H1 (cell line): ENCODE measurements around the gene SNRPB2. TPM values are rescaled to one million over a fixed set of nuclear protein-coding genes. Genes with fewer than 3 reads are reported as not detected.

Source experiments
- CTCF ChIA-PET: fragments of 300-600 bp; sonication (Branson Sonifier 250); formaldehyde crosslinking; loops from one replicate; lab custom pipeline; 2021; ENCODE audit not compliant: partially characterized antibody; lab: Charles Lee
- POLR2A ChIA-PET: fragments of 300-600 bp; sonication (Branson Sonifier 250); formaldehyde crosslinking; loops from one replicate; lab custom pipeline; 2021; ENCODE audit warnings: inconsistent platforms; ENCODE audit not compliant: partially characterized antibody; lab: Charles Lee
- DNase-seq, 2 experiments: peaks; one replicate each; pipeline versions ENCODE4 v3.0.0 to v3.0.0-alpha.2; 2010 to 2022; ENCODE audit warnings: low spot score in 2 of 2, low read depth in 1 of 2, mixed read lengths in 1 of 2
- FAIRE-seq: peaks from 2 replicates; lab custom pipeline; 2011; peaks lifted over from hg19 to GRCh38; lab: Jason Lieb, UNC
- H2AFZ ChIP-seq: 2 replicates; pipeline ENCODE4 v1.8.1; 2012; ENCODE audit warnings: low read length, inconsistent platforms
- H2AK5ac ChIP-seq: 2 replicates; pipeline ENCODE4 v1.6.1; 2013; ENCODE audit warnings: low read depth, low read length
- H2BK120ac ChIP-seq: replicated peaks from 2 replicates; pipeline ENCODE3; 2013; ENCODE audit warnings: low read depth, low read length, inconsistent platforms
- H2BK12ac ChIP-seq: 2 replicates; pipeline ENCODE4 v1.6.1; 2013; ENCODE audit warnings: low read depth, low read length
- H2BK15ac ChIP-seq: 2 replicates; pipeline ENCODE4 v1.6.1; 2013; ENCODE audit warnings: low read length
- H2BK20ac ChIP-seq: 2 replicates; pipeline ENCODE4 v1.6.1; 2013; ENCODE audit warnings: low read length
- H2BK5ac ChIP-seq: 2 replicates; pipeline ENCODE4 v1.6.1; 2013; ENCODE audit warnings: low read depth, low read length
- H3K14ac ChIP-seq: 2 replicates; pipeline ENCODE4 v1.6.1; 2013; ENCODE audit warnings: inconsistent platforms; ENCODE audit not compliant: insufficient read length
- H3K18ac ChIP-seq: 2 replicates; pipeline ENCODE4 v1.6.1; 2013; ENCODE audit warnings: low read length; ENCODE audit errors: extremely low read depth
- H3K23ac ChIP-seq: 2 replicates; pipeline ENCODE4 v1.6.1; 2013; ENCODE audit warnings: inconsistent platforms; ENCODE audit not compliant: insufficient read length
- H3K23me2 ChIP-seq: 2 replicates; pipeline ENCODE4 v1.6.1; 2013; ENCODE audit warnings: low read depth, low read length
- H3K27ac ChIP-seq: 2 replicates; pipeline ENCODE4 v1.6.1; 2011; ENCODE audit warnings: low read depth, low read length, inconsistent platforms
- H3K27me3 ChIP-seq, 4 experiments: replicated peaks in 1 of 4; 1 replicate in 1 of 4; 2 replicates in 3 of 4; pipeline versions ENCODE4 v1.6.1 to v1.8.1; 2011 to 2013; ENCODE audit warnings: low read length in 3 of 4, mild to moderate bottlenecking in 3 of 4, inconsistent platforms in 2 of 4, mixed read lengths in 2 of 4, moderate library complexity in 1 of 4; ENCODE audit not compliant: control insufficient read depth in 3 of 4, insufficient read depth in 3 of 4; ENCODE audit errors: extremely low read depth in 1 of 4
- H3K36me3 ChIP-seq, 4 experiments: 2 replicates each; pipeline versions ENCODE4 v1.6.1 to v1.8.1; 2011 to 2013; ENCODE audit warnings: mild to moderate bottlenecking in 4 of 4, low read length in 3 of 4, moderate library complexity in 2 of 4, control low read depth in 1 of 4, inconsistent platforms in 1 of 4; ENCODE audit not compliant: insufficient read depth in 4 of 4, control insufficient read depth in 2 of 4
- H3K4ac ChIP-seq: replicated peaks from 2 replicates; pipeline ENCODE3; 2013; ENCODE audit warnings: low read length, low read depth, mixed read lengths, inconsistent platforms; ENCODE audit not compliant: insufficient read length
- H3K4me1 ChIP-seq, 4 experiments: replicated peaks in 1 of 4; 1 replicate in 1 of 4; 2 replicates in 3 of 4; pipeline versions ENCODE4 v1.6.1 to v1.8.1; 2011 to 2013; ENCODE audit warnings: low read length in 3 of 4, inconsistent platforms in 2 of 4, mixed read lengths in 1 of 4; ENCODE audit not compliant: insufficient read depth in 4 of 4, control insufficient read depth in 3 of 4
- H3K4me2 ChIP-seq, 2 experiments: 2 replicates each; pipeline versions ENCODE4 v1.6.1 to v1.8.1; 2011 to 2013; ENCODE audit warnings: low read depth in 2 of 2, low read length in 2 of 2, control low read depth in 1 of 2, inconsistent platforms in 1 of 2, mild to moderate bottlenecking in 1 of 2; ENCODE audit not compliant: insufficient read depth in 1 of 2
- H3K4me3 ChIP-seq, 4 experiments: fragments of 200-600, 300-600 bp in 1 of 4; sonication (generic), shearing (Covaris generic), sonication (Bioruptor Twin) in 1 of 4; 2 replicates each; pipeline versions ENCODE4 v1.5.1 to v1.8.1; 2011 to 2016; ENCODE audit warnings: low read length in 4 of 4, low read depth in 3 of 4, control low read depth in 2 of 4, inconsistent platforms in 2 of 4, mild to moderate bottlenecking in 2 of 4, mixed read lengths in 1 of 4, moderate library complexity in 1 of 4; ENCODE audit not compliant: insufficient read depth in 2 of 4; ENCODE audit errors: extremely low read depth in 1 of 4
- H3K56ac ChIP-seq: replicated peaks from 2 replicates; pipeline ENCODE3; 2013; ENCODE audit warnings: low read depth, mild to moderate bottlenecking, mixed read lengths, low read length, inconsistent platforms; ENCODE audit not compliant: insufficient read length
- H3K79me1 ChIP-seq: 2 replicates; pipeline ENCODE4 v1.6.1; 2013; ENCODE audit warnings: low read depth, low read length, control low read depth
- H3K79me2 ChIP-seq, 2 experiments: 2 replicates each; pipeline versions ENCODE4 v1.6.1 to v1.8.1; 2012 to 2013; ENCODE audit warnings: low read length in 2 of 2, mild to moderate bottlenecking in 2 of 2, inconsistent platforms in 1 of 2; ENCODE audit not compliant: insufficient read depth in 2 of 2, control insufficient read depth in 1 of 2
- H3K9ac ChIP-seq, 4 experiments: replicated peaks in 1 of 4; 1 replicate in 1 of 4; 2 replicates in 3 of 4; pipeline versions ENCODE4 v1.6.1 to v1.8.1; 2011 to 2013; ENCODE audit warnings: low read depth in 3 of 4, low read length in 3 of 4, control low read depth in 2 of 4, mild to moderate bottlenecking in 2 of 4, moderate library complexity in 2 of 4, inconsistent platforms in 1 of 4; ENCODE audit errors: extremely low read depth in 1 of 4
- H3K9me3 ChIP-seq, 2 experiments: 2 replicates each; pipeline versions ENCODE4 v1.6.1 to v1.8.1; 2012 to 2013; ENCODE audit warnings: mild to moderate bottlenecking in 2 of 2, moderate library complexity in 2 of 2, control low read depth in 1 of 2, inconsistent platforms in 1 of 2, low read depth in 1 of 2, low read length in 1 of 2, mixed read lengths in 1 of 2; ENCODE audit not compliant: insufficient read depth in 2 of 2
- H4K20me1 ChIP-seq, 2 experiments: replicated peaks in 1 of 2; 2 replicates each; pipeline versions ENCODE3 to v1.8.1; 2011 to 2013; ENCODE audit warnings: inconsistent platforms in 2 of 2, low read length in 2 of 2, mild to moderate bottlenecking in 1 of 2; ENCODE audit not compliant: insufficient read depth in 2 of 2, control insufficient read depth in 1 of 2
- H4K5ac ChIP-seq: 2 replicates; pipeline ENCODE4 v1.6.1; 2013; ENCODE audit warnings: low read length, low read depth, mixed read lengths, inconsistent platforms; ENCODE audit not compliant: insufficient read length
- H4K8ac ChIP-seq: 2 replicates; pipeline ENCODE4 v1.8.0; 2013; ENCODE audit warnings: mild to moderate bottlenecking, moderate library complexity, low read length, inconsistent platforms; ENCODE audit not compliant: insufficient read depth; ENCODE audit errors: extremely low read depth
- H4K91ac ChIP-seq: replicated peaks from 2 replicates; pipeline ENCODE3; 2013; ENCODE audit warnings: low read length, mixed read lengths, inconsistent platforms; ENCODE audit not compliant: insufficient read length
- CBX5 ChIP-seq: fragments of 300-800, 300-1000 bp; sonication (generic); IDR thresholded peaks from 2 replicates; pipeline ENCODE4 v1.7.1; 2016; ENCODE audit warnings: antibody characterized with exemption, low read length, low read depth
- EP300 ChIP-seq, 2 experiments: IDR thresholded peaks; 1 replicate in 1 of 2; 2 replicates in 1 of 2; pipeline ENCODE4 v1.6.1; 2011 to 2012; ENCODE audit warnings: low read depth in 2 of 2, low read length in 2 of 2, mild to moderate bottlenecking in 2 of 2, borderline replicate concordance in 1 of 2, inconsistent platforms in 1 of 2, moderate library complexity in 1 of 2
- JUN ChIP-seq: IDR thresholded peaks from 2 replicates; pipeline ENCODE4 v1.6.1; 2011; ENCODE audit warnings: low read depth, mild to moderate bottlenecking, improper control_type of control experiment, low read length
- KDM1A ChIP-seq: fragments of 200-600, 300-600 bp; sonication (generic); IDR thresholded peaks from 2 replicates; pipeline ENCODE4 v1.7.1; 2016; ENCODE audit warnings: mild to moderate bottlenecking, low read length, borderline replicate concordance
- KDM5A ChIP-seq: fragments of 200-600 bp; IDR thresholded peaks from 2 replicates; pipeline ENCODE4 v1.7.1; 2012; ENCODE audit warnings: mild to moderate bottlenecking, low read length, inconsistent platforms, mixed read lengths
- NANOG ChIP-seq: IDR thresholded peaks from 2 replicates; pipeline ENCODE4 v1.6.1; 2011; ENCODE audit warnings: low read length, low read depth, mild to moderate bottlenecking, inconsistent platforms; ENCODE audit not compliant: insufficient read depth, poor library complexity, severe bottlenecking
- TCF12 ChIP-seq: IDR thresholded peaks from 2 replicates; pipeline ENCODE4 v1.6.1; 2011; ENCODE audit warnings: low read depth, mild to moderate bottlenecking, low read length
- USF2 ChIP-seq: IDR thresholded peaks from 2 replicates; pipeline ENCODE4 v1.6.1; 2011; ENCODE audit warnings: low read length, improper control_type of control experiment
- WGBS, 2 experiments: shearing (Covaris generic) in 1 of 2; methylation state at CpG; one replicate each; pipeline versions ENCODE4 v1.1.6 to v1.1.7; 2013 to 2015; ENCODE audit warnings: low lambda C conversion rate in 2 of 2, mixed read lengths in 2 of 2, inconsistent platforms in 1 of 2, low coverage in 1 of 2, missing lambda C conversion rate in 1 of 2; ENCODE audit not compliant: insufficient replicate concordance in 2 of 2, insufficient coverage in 1 of 2, insufficient read length in 1 of 2; ENCODE audit errors: extremely low coverage in 1 of 2, missing lambda C conversion rate in 1 of 2; 5-methylcytosine and 5-hydroxymethylcytosine counted together
- polyA plus RNA-seq, 7 experiments: library from polyadenylated mRNA; depleted of rRNA in 3 of 7; stranded (reverse) in 5 of 7; unstranded in 2 of 7; fragments of >200 nt in 5 of 7; fragments of 200-250 nt in 2 of 7; gene quantifications; 1 replicate in 5 of 7; 2 replicates in 1 of 7; 4 replicates in 1 of 7; pipeline versions ENCODE4 v1.2.1 to v1.2.3, GENCODE V29; 2011 to 2013; ENCODE audit warnings: missing spikeins in 2 of 7, mixed read lengths in 2 of 7
- total RNA-seq: library from RNA; stranded (reverse); fragmentation: NEBNext Ultra II Directional; extraction: Animal tissue kit (Norgen Biotek cat#: 25700); gene quantifications from 2 replicates; pipeline ENCODE4 v1.2.1, GENCODE V29; 2021

SNRPB2 gene
- total and polyA plus RNA-seq, 2 of the 8 experiments (the other 6 are each of a cell fraction or from before 2014, with no cell fraction given), result 49.4 to 102 TPM

- no peak overlapping the region for H3K9ac ChIP-seq
- H3K79me2 ChIP-seq, result no peaks in the 10 kb centered on the region
- DNase-seq, result no peak
- H3K23me2 ChIP-seq, result no peaks in the 10 kb centered on the region
- H3K79me1 ChIP-seq, result no peaks in the 10 kb centered on the region
- H2BK15ac ChIP-seq, result no peak overlapping the region
- no peak overlapping the region for H2AK5ac ChIP-seq
- no peak overlapping the region for H2BK12ac ChIP-seq
- no peak overlapping the region for H3K4me2 ChIP-seq
- H4K5ac ChIP-seq, result no peak overlapping the region
- H2BK20ac ChIP-seq, result no peak overlapping the region
- H2AFZ ChIP-seq, result no peak overlapping the region
- H2BK120ac ChIP-seq, result no peak overlapping the region
- no peak overlapping the region for H3K27ac ChIP-seq
- H3K14ac ChIP-seq, result no peak overlapping the region
- H3K23ac ChIP-seq, result no peak overlapping the region
- no peak overlapping the region for H2BK5ac ChIP-seq
- no peak overlapping the region for H4K91ac ChIP-seq
- H3K56ac ChIP-seq, result no peak overlapping the region
- H4K8ac ChIP-seq, result no peak overlapping the region
- no peak overlapping the region for H3K4me3 ChIP-seq
- FAIRE-seq, result no peak
- no peaks in the 10 kb centered on the region for H3K36me3 ChIP-seq
- 59% methylated on average over 4 of the region's 4 CpGs; no CpG with 5 or more reads in 1 of the 2 experiments for WGBS, 2 experiments
- H3K4me1 ChIP-seq, result peaks cover 0 to 6% (median 2%) of the 10 kb centered on the region in 4 experiments; a peak in 2 of 7 replicates
- ChIA-PET POLR2A (no interaction called here), CTCF (no interaction called here)
- H3K27me3 ChIP-seq, result no peaks in the 10 kb centered on the region; a peak in 1 of 7 replicates
- H3K18ac ChIP-seq, result no peak overlapping the region
- no peak overlapping the region for H3K4ac ChIP-seq
- no peaks in the 10 kb centered on the region for H4K20me1 ChIP-seq
- H3K9me3 ChIP-seq, result no peaks in the 10 kb centered on the region
- TF ChIP-seq JUN (no peak), NANOG (no peak), KDM1A (no peak), EP300 (IDR thresholded peaks at IDR 0.05; ENCODE audit: borderline replicate concordance in 1 of 2, low read depth in 2 of 2, low read length in 2 of 2) (no peak), KDM5A (no peak), CBX5 (no peak), USF2 (no peak), TCF12 (no peak)
Measured at GRCh38 chr20:16764560-16764959, 34.7 kb downstream of the SNRPB2 start.
